Measurements from ENCODE around the gene TMBIM1.

Gene TMBIM1

GRCh38 chr2:218226903-218227302 is 65.4 kb downstream of the TMBIM1 start:
- peak overlapping the region; percentile 50 for H3K4me3 Mint-ChIP-seq
- H3K27ac Mint-ChIP-seq, result peak overlapping the region; percentile 83
- H3K36me3 Mint-ChIP-seq (ENCODE audit: low read depth), result peaks cover 68% of the 10 kb centered on the region
- no peaks in the 10 kb centered on the region for H3K9me3 Mint-ChIP-seq
- peaks cover 72% of the 10 kb centered on the region for H3K4me1 Mint-ChIP-seq (ENCODE audit: low read depth)
- H3K27me3 Mint-ChIP-seq (ENCODE audit: low read depth), result no peaks in the 10 kb centered on the region

Data from T-helper 1 cell treated with Interleukin-12 subunit alpha and Interleukin-12 subunit beta and Interleukin-4 antibody, amounts not matched to agents 30 μg/mL and 1 μg/mL, for 36 hours (primary cell).